Stimulated activated CD8-positive, alpha-beta memory T cell treated with anti-CD3 and anti-CD28 coated beads, Interleukin-4, amount 100 ng/mL, for 1 hour (primary cell): Measurements from ENCODE around the gene CDH12.
"Not testable (repeated sequence)": the region's sequence is repeated elsewhere in the genome, so short reads cannot be mapped to it uniquely, and the experiment has no call there.

Experiments used
- DNase-seq, 2 donors: peaks; one replicate each; pipeline ENCODE4 v3.0.0-alpha.2; 2020; ENCODE audit warnings: low read depth in 2 of 2, low spot score in 1 of 2

The CDH12 gene

DNA sequence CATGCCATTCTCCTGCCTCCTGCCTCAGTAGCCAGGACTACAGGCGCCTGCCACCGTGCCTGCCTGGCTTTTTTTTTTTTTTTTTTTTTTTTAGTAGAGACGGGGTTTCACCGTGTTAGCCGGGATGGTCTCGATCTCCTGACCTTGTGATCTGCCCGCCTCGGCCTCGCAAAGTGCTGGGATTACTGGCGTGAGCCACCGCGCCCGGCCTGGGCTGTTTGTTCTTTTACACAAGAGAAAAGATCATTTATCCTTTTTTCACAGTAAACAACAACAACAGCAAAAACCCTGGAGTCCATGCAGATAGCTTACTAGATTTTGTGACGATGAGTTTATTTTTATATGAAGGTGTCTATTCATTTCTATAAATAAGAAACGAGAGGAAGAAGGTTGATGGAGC is 538.1 kb downstream of the CDH12 start:
- not testable (repeated sequence) for DNase-seq

DNA sequence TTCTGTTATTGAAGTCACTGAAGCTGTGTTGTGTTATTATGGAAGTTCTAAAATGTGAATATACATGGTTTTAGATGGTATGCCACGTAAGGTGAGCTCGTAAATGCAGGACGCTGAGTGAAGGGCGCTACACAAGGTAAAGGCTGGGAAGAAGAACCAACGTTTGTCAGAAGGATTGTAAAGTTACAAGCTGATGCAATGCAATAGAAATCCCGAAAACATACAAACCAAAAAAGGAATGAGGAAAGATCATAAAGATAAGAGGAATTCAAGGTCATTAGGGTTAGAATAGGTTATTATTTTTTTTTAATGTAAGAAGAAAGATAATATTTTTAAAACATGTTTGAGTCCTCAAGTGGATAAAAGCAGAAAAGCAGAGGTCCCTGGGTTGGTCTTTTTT is 538.6 kb downstream of the CDH12 start:
- DNase-seq = no peak

DNA sequence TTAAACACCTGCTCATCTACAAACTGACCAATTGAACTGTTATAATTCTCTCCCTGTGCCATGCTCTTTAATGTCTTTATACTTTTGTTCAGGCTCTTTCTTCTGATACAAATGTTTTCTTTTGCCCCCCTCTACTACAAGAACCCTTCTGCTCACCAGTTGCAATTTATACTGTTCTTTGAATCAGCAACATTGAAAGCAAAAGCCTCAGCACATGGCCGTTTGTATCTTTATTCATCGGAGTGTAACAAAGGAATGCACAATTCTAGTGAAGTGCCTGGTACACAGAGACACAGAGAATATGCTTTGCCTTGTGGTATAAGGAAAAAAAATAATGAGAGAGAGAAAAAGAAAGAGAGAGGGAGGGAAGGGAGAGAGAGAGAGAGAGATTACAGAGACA is 547.1 kb downstream of the CDH12 start:
- DNase-seq = no peak

DNA sequence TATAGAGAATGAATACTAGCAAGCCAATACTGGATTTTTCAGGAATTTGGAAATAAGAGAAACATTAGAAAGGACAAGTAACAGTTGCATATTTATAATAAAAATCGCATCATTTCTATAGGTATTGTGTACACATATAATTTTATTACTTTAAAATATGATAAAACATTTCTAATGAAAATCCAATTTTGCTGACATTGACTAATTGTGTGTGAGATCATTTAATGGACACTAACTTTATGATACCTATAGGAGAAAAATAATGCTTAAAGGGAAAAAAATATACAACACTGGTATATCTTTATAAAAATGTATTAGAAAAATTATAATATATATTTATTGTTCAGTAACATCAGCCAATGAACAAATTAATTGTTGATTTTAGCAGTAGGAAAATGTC is 557.3 kb downstream of the CDH12 start:
- no peak for DNase-seq

DNA sequence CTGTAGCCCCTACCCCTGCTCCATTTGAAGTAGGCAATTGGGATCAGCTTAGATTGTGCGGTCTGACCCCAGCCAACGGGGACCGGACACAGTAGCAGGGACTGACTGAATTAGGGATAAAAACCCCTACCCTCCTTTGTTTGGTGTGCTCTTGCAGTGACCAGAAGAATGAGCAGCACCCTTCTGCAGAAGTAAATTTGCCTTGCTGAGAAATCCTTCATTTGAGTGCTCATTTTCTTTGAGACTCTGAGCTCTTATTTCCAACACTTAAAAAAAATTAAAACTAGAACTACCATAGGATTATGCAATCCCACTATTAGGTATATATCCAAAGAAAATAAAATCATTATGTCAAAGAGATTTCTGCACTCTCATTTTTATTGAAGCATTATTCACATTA is 560.0 kb downstream of the CDH12 start:
- DNase-seq = no peak

DNA sequence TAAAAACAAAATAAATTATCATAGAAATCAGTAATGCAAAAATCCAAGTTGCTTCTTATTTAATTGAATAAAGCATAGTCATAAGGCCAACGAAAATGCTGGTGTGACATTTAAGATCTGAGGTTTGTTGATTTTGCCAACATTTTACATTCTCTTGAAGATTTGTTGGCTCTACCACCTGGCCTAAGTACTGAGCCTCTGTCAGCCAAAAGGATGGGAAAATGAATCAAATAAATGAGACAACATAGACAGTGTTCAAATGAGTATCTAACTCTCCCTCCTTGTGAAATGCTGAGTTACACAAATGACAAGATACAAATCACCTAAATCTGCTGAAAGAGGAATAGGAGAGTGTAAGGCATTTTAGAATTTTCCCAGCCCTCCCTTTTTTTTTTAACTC is 575.0 kb downstream of the CDH12 start:
- no peak for DNase-seq

DNA sequence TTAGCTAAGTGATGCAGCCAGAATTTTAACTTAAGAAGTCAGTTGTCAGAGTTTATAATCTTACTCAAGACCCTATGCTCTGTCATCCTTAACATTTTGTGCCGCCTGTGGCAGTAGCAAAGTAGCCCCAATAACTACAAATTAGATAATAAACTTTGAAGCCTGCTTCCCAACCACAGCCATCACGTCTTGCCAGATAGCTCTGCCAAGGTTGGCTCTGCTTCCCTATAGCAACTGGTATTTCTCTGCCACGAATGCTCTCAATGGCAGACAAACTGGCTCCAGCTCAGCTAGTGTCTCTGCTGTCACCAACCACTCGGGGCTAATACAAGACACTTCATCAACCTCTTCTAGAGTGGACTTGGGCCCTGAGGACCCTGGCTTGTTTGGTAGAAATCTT is 576.1 kb downstream of the CDH12 start:
- no peak for DNase-seq

DNA sequence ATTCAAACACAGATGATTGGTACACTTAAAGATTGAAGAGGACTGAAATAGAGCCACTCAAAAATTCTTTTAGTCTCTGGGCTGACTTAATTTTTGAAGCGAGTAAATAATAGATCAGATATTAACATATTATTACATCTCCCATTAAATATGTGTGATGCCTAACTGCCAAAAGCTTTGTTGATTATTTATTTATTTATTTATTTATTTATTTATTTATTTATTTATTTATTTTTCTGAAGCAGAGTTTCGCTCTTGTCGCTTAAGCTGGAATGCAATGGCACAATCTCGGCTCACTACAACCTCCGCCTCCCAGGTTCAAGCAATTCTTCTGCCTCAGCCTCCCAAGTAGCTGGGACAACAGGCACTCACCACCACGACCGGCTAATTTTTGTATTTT is 587.3 kb downstream of the CDH12 start:
- not testable (repeated sequence) for DNase-seq

DNA sequence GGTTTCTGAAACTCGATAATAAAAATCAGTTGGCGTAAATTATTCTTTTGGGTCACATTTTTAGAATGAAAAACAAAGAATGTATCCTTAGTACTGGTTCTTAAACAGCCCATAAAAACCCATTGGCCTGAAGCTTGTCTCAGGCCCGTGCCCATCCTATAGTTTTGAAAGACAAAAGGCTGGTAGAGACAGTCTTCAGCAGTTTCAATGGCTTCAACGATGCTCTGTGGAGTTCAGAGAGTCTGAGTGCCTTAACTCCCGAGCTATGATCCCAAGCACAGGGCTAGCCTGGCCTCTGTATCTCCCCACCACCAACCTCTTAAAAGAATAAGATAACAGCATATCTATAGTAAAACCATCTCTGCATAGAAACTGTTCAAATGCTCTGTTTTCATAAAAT is 595.0 kb downstream of the CDH12 start:
- DNase-seq = no peak

DNA sequence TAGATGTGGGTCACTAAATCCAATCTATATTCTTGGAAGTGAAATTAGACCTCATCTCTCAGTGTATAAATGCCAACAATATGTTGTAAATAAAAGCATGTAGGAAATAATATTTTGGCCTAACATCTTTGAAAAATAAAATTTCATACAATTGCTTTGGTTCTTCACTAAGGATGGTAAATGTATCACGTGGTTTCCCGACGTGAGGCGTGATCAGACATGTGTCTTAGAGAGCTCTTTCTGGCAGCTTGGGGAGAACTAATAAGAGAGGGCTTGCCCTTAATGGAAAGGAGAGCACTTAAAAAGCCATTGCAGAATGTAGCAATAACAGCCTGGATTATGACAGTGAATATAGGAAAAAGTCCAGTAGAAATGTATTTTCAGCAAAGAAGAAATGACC is 602.6 kb downstream of the CDH12 start:
- DNase-seq = no peak

DNA sequence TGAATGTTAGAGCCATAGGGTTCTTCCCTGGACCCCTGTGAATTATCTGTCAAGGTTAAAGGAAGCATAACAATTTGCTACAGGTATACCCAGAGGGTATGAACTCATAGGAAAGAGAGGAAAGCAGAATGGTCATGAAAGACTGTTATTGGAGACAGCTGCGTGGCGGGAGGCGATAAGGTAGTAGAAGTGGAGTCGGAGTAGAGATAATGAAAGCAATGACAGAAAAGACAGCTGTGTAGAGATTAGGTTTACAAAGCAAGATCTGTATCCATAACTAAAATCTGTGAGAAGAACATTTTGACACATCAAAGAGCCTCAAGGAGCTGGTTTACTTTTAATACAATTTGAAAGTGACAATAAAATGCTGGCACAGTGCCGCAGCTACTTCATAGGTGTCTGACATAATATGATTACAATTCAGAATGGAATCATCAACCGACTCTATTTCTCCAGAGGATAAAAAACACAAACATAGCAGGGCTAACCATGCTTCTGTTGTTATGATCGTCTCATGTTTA is 603.9 kb downstream of the CDH12 start:
- DNase-seq = no peak

DNA sequence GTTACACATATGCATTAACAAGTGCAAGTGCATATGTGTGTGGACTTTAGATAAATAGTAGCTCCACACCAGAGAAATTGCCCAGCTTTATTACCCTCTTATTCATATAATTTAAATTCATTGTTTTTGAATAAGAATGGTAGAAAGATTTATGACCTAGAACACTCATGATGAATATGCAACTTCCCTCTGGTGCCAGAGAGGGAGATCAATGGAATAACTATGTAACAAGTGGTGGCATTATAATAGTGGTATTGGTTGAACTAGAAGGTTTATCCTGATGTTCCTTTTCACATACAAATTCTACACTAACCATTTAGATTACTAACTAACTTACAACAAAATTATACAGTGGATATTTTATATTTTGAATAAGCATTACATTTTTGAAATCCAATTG is 607.4 kb downstream of the CDH12 start:
- no peak for DNase-seq

DNA sequence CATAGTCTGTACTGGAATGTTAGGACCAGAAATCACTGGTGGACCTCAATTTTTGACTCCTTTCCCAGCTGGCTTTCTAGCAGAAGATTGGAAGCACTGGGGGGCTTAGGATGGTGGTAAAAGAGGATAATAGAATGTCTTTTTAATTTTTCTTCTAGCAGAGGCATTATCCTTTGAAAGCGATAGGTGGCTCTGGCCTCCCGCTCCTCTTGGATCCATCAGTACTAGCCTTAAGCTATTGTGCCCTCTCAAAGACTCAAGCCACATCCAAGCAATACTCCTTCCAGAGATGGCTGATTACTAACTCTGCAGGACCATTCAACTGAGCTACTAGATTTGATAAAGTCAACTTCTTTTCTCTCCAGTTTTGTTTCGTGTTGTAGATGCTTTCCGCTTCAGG is 610.6 kb downstream of the CDH12 start:
- DNase-seq = no peak

DNA sequence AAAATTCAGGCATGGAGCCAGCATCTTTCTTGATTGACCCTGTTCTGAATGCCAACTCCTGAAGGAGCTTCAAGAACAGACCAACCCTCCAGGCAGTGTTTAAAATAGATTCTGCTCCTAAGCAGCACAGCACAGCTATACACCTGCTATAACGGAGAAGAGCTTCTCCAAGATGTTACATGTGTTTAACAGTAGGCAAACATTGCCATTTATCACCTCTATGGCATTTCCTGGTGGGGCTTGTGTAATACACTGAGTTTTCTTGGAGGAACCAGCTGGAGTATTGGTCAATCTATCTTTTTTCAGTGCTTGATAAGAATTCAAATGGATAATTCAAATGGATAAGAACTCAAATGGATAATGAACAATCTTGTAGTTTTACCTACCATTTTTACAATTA is 615.1 kb downstream of the CDH12 start:
- no peak for DNase-seq

DNA sequence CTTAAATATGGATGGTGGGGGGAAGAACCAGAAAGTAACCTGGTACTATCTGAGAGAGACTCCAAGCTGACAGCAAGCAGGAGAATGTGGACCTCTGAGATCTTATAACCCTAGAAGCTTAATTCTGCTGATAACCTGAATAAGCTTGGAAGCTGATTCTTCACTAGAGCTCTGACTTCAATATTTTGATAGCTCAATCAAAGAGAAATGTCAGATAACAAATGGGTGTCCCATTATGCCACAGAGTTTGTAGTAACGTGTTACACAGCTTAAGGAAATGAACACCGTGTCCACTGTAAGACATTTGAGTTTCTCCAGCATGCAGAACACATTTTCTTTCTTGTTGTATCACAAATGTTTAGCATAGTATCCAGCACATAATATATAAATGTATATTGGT is 626.7 kb downstream of the CDH12 start:
- no peak for DNase-seq

DNA sequence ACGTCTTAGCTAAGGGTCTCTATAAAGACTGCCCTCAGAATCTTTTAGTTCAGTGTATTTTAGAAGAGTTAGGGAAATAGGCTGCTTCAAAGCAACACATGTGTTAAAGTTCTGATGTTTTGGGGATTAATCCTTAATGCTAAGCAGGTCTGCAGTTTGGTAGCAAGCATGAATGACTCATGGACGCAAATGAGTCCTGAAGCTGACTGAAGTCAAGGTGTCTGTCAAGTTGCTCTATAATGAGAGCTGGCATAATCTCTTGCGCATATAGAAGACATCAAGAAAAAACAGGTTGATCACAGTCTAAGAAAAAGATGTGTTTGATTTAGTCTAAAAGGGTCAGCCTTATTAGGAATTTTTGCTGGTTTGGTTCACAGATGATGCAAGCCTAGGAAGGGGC is 630.1 kb downstream of the CDH12 start:
- no peak for DNase-seq

DNA sequence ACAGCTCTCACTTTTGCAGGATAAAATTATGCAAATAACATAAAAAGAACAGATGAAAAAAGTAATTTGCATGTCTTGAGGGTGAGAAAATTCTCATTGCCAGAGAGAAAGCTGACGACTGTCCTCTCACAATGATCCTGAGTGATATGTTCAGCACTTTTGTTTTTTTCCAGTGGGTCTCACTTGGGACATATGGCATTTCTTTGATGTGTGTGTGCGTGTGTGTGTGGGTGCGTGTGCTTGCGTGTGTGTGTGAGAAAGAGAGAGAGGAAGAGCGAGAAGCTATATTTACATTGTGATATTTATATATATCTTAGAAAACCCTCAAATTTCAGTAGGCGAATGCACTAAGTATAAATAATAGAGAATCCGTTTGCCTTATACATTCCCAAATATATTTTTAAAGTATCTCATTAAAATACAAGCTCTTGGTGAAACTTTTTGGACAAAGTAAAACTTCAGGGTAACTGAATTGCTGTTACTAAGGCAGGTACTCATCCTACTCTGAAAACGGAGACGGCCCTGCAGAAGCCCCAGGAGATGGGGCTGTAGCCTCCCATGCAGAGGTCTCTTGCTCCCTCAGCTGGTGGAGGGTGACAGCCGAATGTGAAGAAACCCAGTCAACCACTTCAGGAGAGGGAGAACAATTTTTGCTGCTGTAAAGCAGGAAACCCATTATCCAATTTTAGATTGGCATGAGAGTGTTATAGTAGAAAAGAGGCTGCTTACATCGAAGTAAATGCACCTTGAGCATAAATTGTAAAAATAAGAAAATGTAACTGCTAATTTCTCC is 639.2 kb downstream of the CDH12 start:
- DNase-seq = not testable (repeated sequence)

DNA sequence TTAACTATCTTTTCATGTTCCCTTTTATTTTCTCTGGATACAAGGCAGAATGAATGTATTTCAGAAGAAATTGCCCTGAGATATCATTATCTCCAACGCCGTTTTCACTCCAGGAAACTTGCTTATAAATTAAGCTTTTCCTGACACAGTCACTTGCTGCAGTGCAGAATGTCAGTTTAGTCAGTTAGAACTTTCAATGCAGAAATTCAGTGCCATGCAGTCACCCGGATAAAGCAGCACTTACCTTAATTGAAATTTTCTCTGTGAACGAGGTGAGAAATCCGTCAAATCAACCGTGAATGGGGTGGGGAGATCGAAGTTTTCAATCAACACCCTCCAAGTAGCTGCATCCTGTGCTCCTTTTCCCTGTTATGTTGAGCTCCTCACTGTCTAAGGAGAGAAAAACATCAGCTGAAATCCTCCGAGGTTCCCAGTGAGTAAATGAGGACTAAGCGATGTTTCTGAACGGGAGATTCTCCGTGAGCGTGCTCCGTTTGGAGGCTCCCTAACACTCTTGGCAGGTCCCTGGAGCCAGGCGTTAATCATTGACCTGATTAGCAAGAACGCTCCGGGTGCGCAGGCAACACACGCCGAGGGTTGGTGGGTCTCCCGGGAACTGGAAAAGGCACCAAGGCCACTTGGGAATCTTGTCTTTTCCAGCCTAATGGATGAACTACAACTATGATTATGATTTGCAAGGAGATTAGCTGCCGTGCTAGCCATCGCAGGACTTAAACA is 640.7 kb downstream of the CDH12 start:
- not testable (repeated sequence) for DNase-seq

DNA sequence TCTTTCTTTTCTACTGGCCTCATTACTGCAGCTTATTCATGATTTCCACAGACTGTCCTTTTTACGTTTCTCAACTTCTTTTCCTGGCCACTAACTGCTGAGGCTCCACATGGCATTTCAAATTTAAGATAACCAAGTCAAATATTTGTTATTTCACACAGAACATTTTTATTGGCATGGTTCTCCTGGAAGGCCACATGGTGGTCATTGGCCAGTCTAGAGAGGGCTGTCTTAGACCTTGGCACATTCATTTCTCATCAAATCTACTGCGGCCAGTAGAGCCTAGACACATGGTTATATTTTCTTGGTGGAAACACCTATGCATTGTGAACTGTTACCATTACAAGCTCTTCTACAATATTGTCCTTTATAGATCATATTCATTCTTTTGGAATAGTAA is 644.7 kb downstream of the CDH12 start:
- not testable (repeated sequence) for DNase-seq

DNA sequence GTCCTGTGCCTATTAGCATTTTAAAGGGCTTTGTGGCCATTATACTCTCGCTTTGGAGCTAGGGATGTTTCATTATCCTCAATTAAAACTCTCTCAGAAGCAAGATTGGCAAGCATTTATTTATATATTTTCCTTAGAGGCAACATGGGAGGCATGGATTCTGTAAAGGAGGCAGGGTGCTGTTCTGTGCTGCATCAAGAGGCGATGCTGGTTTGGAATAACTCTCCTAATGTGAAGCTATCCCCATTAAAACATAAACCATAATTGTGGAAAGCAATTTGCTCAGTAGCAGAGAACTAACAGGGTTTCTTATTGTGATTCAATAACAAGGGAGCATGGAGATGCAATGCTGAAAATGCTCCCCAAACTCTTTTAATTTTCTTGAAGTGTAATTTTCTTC is 664.5 kb downstream of the CDH12 start:
- DNase-seq = not testable (repeated sequence)

DNA sequence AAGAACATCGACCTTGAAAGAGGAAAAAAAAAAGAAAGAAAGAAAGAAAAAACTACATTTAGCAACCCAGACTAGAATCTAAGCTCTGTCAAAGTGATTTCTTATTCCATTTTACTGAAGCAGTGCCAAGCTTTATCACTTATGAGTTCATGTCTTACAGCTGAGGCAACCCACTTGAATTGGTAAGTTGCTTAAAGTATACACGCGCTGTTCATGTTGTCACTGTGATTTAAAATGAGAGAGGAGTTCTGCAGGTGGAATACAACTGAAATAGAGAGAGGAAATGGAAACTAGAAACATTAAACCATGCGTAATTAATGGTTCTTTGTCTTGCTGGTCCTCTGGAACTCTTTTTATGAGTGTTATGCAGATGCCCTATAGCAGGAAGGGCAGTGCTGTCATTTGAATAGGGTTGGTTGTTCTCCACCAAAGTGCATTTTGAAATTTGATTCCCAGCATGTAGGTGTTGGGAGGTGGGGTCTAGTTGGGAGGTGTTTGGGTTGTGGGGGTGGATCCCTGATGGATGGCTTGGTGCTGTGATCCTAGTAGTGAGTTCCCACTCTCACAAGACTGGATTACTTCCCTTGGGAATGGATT is 665.4 kb downstream of the CDH12 start:
- DNase-seq = not testable (repeated sequence)

DNA sequence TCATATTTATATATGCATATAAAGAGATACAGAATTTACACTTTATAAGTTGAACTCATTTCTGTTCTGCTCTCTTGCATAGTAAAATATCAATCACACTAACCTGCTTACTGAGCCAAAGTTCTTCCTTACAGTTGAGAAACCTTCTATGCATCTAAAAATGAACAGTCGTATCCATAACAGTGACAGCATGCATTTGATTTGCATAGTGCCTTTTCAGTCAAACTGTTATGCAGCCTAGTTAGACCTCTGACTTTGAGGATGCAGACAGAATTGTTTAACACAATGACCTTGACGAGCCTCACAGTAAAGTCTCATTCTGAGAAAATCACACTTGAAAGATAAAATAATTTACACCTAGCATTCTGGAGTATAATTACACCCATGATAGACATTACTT is 683.9 kb downstream of the CDH12 start:
- DNase-seq = not testable (repeated sequence)
